GM12874 (cell line): ENCODE measurements around the gene FSCB.

Experiments
- TF ChIP-seq, protein P1 (sequence below): IDR thresholded peaks from 2 replicates; pipeline ENCODE4 v1.5.1; 2011; ENCODE audit warnings: low read depth, mild to moderate bottlenecking, control low read depth, low read length, moderate library complexity; ENCODE audit not compliant: insufficient read depth

Gene FSCB, protein sequence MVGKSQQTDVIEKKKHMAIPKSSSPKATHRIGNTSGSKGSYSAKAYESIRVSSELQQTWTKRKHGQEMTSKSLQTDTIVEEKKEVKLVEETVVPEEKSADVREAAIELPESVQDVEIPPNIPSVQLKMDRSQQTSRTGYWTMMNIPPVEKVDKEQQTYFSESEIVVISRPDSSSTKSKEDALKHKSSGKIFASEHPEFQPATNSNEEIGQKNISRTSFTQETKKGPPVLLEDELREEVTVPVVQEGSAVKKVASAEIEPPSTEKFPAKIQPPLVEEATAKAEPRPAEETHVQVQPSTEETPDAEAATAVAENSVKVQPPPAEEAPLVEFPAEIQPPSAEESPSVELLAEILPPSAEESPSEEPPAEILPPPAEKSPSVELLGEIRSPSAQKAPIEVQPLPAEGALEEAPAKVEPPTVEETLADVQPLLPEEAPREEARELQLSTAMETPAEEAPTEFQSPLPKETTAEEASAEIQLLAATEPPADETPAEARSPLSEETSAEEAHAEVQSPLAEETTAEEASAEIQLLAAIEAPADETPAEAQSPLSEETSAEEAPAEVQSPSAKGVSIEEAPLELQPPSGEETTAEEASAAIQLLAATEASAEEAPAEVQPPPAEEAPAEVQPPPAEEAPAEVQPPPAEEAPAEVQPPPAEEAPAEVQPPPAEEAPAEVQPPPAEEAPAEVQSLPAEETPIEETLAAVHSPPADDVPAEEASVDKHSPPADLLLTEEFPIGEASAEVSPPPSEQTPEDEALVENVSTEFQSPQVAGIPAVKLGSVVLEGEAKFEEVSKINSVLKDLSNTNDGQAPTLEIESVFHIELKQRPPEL

GRCh38 chr14:44507183-44507582, at the start of gene FSCB:
FSCB (minus strand) TSS chr14:44507283; CDS start chr14:44506987, 296 bp downstream.
- TF ChIP-seq, protein P1, sequence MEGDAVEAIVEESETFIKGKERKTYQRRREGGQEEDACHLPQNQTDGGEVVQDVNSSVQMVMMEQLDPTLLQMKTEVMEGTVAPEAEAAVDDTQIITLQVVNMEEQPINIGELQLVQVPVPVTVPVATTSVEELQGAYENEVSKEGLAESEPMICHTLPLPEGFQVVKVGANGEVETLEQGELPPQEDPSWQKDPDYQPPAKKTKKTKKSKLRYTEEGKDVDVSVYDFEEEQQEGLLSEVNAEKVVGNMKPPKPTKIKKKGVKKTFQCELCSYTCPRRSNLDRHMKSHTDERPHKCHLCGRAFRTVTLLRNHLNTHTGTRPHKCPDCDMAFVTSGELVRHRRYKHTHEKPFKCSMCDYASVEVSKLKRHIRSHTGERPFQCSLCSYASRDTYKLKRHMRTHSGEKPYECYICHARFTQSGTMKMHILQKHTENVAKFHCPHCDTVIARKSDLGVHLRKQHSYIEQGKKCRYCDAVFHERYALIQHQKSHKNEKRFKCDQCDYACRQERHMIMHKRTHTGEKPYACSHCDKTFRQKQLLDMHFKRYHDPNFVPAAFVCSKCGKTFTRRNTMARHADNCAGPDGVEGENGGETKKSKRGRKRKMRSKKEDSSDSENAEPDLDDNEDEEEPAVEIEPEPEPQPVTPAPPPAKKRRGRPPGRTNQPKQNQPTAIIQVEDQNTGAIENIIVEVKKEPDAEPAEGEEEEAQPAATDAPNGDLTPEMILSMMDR = no peak

- TF ChIP-seq, protein P1 = no peak
Measured at GRCh38 chr14:44531658-44532057, 24.6 kb upstream of the FSCB start.

GRCh38 chr14:44530475-44530874, 23.4 kb upstream of the FSCB start:
- TF ChIP-seq, protein P1 = no peak

GRCh38 chr14:44529026-44529425, 21.9 kb upstream of the FSCB start:
- TF ChIP-seq, protein P1 = no peak

- TF ChIP-seq, protein P1 = no peak
Measured at GRCh38 chr14:44528180-44528579, 21.1 kb upstream of the FSCB start.

DNA sequence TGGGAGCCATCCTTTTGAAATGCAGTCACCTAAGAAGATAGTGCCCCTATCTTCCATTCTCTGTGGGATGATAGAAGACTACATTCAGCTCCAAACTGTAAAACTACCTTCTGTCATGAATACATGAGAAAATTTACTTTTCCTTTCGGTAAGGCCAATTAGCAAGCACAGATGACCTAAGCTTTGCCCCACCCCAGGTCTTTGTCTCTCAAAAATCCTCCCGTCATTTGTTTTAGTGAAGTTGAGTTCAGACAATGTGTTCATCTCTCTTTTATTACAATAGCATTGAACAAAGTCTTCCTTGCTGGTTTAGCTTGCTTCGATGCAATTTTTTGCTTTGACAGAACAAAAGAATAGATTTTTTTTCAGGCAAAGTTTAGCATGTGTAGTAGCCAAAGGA, 18.2 kb upstream of the FSCB start:
- TF ChIP-seq, protein P1 = no peak

DNA sequence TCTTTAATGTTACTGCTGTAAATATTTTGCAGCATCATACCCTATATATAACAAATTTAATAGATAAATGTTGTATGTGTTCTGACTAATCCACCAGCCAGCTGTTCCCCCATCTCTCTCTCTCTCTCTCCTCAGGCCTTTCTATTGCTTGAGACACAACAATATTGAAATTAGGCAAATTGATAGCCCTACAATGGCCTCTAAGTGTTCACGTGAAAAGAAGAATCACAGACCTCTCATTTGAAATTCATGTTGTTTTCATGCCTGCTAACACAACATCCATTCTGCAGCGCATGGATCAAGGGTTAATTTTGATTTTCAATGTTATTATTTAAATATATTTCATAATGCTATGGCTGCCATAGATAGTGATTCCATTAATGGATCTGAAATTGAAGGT, 1.8 kb upstream of the FSCB start:
- TF ChIP-seq, protein P1 = no peak
